Endometrium (tissue), 2 donors: ENCODE data around the gene PIK3CD.
"Not testable (repeated sequence)": the region's sequence is repeated elsewhere in the genome, so short reads cannot be mapped to it uniquely, and the experiment has no call there.

Experiments
- FAIRE-seq: peaks from 2 replicates; lab custom pipeline; 2012; peaks lifted over from hg19 to GRCh38; lab: Jason Lieb, UNC
- donor health status: control.
- donor health status: control.

Gene PIK3CD

DNA sequence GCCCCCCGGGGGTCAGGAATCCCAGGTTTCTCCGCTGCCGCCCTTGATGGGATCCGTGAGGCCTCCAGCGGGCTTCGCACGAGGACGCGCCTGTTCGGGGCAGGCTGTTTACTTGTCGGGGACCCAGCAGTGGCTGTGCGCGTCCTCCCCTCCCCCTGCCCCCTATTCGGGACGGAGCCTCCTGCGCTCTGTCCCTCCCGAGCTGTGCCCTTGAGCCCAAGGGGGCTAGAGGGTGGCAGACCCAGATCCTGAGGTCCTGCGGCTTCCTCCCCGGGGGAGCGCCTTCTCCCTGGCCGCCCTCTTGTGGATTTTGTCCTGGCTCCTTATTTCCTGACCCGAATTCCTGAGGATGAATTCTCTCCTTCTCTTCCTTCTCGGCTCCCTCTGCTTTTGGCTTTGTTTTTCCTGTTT, 38.4 kb downstream of the PIK3CD start:
- no peak for FAIRE-seq

DNA sequence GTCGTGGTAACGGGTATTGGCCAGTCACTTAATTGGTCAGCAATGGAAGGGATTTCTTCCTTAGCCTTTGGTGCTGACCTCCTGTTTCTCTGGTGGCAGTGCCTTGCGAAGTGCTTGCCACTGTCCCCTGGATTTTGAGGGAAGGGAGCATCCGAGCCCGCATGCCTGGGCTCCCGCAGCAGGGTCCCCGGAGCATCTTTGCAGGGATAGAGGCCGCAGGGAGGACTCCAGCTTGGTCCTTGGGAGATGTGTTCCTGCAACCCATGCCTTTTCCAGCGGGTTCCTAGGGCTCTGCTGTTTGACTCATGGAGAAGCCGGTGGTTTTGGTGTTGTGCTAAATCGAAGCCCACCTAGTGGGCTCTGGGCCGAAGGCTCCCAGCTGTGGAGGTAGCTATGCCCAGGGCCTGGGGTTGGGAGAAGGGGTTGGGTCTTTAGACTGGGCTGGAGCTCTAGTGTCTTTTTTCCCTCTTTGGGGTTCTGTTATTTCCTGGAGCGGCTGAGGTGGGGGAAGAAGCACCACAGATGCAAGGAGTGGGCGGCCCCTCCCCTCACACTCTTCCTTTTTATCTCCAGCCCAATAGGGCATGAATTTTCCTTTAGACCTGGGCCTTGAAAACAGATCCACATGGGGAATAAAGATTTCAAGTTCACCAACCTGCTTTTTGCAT, 39.0 kb downstream of the PIK3CD start:
- FAIRE-seq: no peak

GRCh38 chr1:9691108-9691445, 39.5 kb downstream of the PIK3CD start:
- no peak for FAIRE-seq

DNA sequence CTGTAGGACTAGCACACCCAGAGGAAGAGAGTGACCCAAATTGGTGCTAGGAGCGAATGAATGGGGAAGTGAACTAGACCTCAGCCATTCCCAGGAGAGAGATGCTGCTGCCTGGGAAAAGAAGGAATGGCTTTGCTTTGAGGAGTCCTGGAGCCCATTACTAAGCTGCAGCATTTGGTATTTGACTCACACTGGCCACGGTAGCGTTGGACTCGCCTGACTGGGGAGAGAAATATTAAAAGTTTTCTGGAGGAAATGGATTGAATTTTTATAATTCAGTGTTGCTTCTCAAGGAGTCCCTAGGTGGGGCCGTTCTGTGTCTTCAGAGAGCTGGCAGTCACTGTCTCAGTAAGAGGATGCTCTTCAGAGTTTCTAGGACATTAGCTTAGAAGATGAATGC, 40.2 kb downstream of the PIK3CD start:
- no peak for FAIRE-seq

DNA sequence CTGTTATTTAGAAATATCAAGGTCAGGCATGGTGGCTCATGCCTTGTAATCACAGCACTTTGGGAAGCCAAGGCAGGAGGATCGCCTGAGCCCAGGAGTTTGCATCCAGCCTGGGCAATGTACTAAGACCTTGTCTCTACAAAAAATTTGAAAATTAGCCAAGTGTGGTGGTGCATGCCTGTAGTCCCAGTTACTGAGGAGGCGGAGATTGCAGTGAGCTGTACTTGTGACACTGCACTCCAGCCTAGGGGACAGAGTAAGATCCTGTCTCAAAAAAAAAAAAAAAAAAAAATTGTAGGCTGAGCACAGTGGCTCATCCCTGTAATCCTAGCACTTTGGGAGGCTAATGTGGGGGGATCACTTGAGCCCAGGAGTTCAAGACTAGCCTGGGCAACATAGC, 45.3 kb downstream of the PIK3CD start:
- FAIRE-seq: no peak

- no peak for FAIRE-seq
Observed at GRCh38 chr1:9699361-9699760, 47.8 kb downstream of the PIK3CD start.

DNA sequence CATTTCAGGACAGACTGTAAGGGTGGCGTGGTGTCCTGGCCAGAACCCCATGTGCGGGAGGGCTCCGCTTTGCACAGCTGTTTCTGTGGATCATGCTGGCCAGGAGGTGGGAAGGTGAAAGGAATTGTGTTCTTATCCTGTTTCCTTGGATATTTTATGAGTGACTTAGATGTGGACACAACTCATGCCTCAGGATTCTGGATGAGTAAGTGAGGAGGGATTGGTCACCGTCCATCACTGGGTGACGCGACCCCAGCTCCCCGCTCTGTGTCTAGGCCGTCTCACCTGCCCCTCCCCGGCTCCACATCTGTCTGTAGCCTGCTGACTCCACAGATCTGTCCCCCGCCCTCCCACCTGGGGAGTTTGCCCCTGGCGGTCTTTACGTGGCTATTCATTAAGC, 48.8 kb downstream of the PIK3CD start:
- FAIRE-seq: no peak

DNA sequence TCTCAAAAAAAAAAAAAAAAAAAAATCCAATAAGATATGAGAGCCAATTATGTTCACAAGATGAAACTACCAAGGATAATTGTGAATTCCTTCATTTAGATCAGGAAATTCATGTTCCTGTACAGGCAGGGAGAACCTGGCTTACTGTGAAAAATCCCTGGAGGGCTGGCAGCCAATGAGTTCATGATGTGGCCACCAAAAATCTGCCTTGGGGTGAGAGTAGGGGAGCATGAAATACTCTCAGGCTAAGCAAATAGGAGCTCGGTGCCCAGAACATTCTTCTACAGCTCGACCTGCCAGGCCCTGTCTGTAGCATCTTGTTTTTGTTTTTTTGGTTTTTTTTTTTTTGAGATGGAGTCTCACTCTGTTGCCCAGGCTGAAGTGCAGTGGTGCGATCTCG, 50.1 kb downstream of the PIK3CD start:
- FAIRE-seq: no peak

DNA sequence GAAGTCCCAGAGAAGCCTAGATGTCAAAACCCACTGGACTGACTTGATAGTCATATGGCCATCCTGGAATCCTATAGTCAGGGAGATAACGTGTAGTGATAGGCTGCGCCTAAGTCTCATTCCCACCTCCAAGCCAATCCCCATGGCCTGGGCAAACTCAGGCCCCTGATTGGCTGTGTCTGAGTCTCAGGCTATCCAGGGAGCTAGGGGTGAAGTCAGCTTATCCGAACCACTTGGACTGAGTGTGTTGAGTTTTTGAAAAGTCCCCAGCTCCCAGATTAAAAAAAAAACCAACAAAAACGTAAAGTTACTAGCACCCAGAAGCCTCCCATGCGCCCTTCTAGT, 51.6 kb downstream of the PIK3CD start:
- no peak for FAIRE-seq

DNA sequence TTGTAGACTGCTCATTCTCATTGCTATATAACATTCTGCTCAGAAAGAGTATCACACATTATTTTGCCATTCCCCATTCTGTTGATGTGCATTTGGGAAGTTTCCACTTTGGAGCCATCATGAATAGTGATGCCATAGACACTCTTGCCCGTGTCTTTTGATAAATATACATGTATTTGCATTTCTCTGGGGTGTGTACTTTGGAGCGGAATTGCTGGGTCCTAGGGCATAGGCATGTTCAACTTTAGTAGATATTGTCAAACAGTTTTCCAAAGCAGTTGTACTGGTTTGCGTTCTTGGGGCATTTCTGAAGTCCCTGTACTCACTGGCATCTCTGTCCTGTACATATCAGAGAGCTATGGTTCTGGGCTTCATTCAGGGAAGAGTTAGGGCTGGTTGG, 52.1 kb downstream of the PIK3CD start:
- no peak for FAIRE-seq

DNA sequence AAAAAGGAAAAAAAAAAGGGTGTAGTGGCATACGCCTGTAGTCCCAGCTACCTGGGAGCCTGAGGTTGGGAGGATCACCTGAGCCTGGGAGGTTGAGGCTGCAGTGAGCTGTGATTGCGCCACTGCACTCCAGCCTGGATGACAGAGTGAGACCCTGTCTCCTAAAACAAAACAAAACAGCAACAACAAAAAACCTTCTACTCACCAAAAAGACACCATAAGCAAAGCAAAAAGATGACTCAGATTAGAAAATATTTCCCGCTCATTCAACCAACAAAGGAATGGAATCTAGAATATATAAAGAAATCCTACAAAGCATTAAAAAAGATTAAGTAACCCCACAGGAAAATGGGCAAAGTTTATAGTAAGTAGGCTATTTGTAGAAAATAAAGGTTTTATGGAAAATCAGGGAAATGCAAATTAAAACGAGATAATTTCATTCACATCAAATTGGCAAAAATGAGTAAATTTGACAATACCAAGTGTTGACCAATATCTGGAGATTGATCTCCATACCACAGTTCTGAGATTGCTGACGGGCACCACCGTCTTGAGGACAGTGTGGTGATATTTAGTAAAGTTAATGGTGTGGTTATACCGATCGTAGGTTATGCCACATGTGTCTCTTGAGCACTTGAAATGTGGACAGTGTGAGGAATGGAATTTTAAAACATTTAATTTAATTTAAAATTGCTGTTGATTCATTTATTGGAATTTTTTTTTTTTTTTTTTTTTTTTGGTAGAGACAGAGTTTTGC, 54.0 kb downstream of the PIK3CD start:
- no peak for FAIRE-seq

DNA sequence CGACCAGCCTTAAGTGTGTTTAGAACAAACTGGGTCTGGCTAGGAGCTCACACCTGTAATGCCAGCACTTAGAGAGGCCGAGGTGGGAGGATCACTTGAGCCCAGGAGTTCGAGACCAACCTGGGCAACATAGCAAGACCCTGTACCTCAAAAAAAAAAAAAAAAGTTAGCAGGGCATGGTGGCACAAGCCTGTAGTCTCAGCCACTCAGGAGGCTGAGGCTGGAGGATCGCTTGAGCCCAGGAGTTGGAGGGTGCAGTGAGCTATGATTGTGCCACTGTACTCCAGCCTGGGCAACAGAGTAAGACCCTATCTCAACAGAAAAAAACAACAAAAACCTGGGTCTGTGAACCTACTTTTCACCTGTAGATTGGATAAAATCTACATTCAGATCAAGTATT, 54.6 kb downstream of the PIK3CD start:
- FAIRE-seq: no peak

DNA sequence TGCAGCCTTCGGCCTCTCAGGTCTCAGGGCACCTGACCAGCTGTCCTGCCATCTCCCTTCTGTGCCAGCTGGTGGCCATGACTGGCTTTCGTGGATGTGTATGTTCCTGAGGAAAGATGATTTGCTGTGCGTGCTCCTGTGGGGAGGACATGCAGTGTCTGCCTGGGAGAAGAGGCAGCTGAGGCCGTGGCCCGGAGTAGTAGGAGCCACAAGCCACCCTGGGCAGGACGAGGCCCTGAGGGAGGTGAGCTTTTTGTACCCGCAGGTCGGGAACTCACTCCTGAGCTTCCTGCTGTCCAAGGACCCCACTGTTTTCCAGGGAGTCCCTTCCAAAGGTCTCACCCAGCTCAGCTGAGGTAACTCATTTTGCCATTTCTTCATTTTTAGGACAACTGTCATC, 58.5 kb downstream of the PIK3CD start:
- no peak for FAIRE-seq

- FAIRE-seq: no peak
Observed at GRCh38 chr1:9711466-9712020, 60.0 kb downstream of the PIK3CD start.

DNA sequence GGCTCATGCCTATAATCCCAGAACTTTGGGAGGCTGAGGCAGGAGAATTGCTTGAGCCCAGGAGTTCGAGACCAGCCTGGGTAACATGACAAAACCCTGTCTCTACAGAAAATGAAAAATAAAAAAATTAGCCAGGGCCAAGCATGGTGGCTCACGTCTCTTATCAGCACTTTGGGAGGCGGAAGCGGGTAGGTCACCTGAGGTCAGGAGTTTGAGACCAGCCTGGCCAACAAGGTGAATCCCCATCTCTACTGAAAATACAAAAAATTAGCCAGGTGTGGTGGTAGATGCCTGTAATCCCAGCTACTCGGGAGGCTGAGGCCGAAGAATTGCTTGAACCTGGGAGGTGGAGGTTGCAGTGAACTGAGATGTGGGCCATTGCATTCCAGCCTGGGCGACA, 61.2 kb downstream of the PIK3CD start:
- not testable (repeated sequence) for FAIRE-seq

GRCh38 chr1:9714257-9714718, 62.8 kb downstream of the PIK3CD start:
- no peak for FAIRE-seq

- no peak for FAIRE-seq
Observed at GRCh38 chr1:9715536-9716226, 64.2 kb downstream of the PIK3CD start.

DNA sequence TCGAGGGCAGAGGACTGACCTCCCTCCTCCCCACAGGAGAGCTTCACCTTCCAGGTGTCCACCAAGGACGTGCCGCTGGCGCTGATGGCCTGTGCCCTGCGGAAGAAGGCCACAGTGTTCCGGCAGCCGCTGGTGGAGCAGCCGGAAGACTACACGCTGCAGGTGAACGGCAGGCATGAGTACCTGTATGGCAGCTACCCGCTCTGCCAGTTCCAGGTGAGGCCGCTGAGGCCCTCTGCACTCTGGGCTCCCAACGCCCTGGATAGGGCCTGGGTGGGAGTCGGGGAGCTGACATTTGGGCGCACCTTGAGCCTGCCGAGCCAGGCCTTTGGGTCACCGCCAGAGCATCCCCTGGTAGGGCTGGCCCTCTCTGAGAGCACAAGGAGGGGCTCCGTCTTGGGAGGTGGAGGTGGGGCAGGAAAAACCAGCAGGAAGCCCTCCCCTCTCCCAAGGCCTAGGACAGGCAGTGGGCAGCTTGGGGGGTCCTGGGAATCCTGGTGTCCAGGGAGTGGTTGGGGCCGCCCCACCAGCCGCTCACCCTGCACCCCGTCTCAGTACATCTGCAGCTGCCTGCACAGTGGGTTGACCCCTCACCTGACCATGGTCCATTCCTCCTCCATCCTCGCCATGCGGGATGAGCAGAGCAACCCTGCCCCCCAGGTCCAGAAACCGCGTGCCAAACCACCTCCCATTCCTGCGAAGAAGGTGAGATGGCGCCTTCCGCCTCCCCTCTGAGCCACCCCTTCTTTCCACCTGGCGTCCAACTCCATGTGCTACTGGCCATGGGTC, 65.1 kb downstream of the PIK3CD start:
- no peak for FAIRE-seq

DNA sequence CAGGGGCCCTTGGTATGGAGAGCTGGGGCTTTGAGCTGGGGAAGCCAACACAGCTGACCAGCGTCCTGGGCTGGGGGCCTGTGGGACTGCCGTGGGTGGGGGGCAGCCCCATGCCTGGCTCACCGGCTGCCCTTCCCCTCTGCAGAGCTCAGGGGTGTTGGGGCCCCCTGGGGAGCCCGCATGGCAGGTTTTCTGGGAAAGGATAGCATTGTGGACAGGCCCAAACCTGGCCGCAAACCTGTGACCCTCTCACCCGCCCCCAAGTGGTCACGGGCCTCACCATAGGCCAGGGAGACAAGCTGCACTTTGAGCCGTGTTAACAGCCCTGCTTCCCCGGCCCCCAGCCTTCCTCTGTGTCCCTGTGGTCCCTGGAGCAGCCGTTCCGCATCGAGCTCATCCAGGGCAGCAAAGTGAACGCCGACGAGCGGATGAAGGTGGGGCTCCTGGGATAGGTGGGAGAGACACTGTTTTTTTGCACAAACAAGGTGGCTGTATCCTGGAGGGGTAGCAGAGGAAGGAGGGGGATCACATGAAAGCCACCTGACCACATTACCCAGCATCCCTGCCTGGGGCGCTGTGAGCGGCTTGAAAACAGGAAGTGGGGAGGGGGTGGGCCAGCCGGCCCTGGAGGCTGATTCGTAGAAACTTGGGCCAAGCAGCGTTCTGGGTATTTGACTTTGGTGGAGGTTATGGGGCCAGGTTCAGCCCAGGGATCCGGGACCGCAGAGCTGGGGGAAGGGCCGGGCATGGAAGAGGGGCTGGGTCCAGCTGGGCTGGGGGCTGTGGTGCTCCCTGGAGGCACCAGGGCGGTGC, 65.9 kb downstream of the PIK3CD start:
- FAIRE-seq: no peak

GRCh38 chr1:9718006-9718680, 66.6 kb downstream of the PIK3CD start:
- no peak for FAIRE-seq
